ENCODE results near the gene CLEC1B.
"Not testable (repeated sequence)": the region's sequence is repeated elsewhere in the genome, so short reads cannot be mapped to it uniquely, and the experiment has no call there.

CLEC1B gene

GRCh38 chr12:9999016-9999415 lies at the start of gene CLEC1B:
CLEC1B (minus strand) TSS chr12:9999121; CDS start chr12:9999100, 21 bp downstream.
- DNase-seq (ENCODE audit: low read depth), result no peak

DNA sequence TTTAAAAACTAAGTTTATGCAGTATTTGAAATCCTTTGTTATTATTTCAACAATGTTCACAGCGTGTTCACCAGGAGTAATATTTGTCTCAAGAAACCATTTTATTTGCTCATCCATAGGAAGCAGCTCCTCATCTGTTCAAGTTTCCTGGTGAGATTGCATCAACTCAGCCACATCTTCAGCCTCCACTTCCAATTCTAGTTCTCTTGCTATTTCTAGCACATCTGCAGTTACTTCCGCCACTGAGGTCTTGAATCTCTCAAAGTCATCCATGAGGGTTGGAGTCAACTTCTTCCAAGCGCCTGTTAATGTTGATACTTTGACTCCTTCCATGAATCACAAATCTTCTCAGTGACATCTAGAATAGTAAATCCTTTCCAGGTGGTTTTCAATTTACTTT lies 49.6 kb upstream of the CLEC1B start:
- DNase-seq (ENCODE audit: low read depth), result no peak

- DNase-seq (ENCODE audit: low read depth), result no peak
These were observed 43.2 kb upstream of the CLEC1B start for GRCh38 chr12:10042167-10042566.

GRCh38 chr12:10033783-10034545 lies 35.0 kb upstream of the CLEC1B start:
- DNase-seq (ENCODE audit: low read depth), result no peak

GRCh38 chr12:10031771-10032175 lies 32.9 kb upstream of the CLEC1B start:
- no peak for DNase-seq (ENCODE audit: low read depth)

GRCh38 chr12:10031321-10031720 lies 32.4 kb upstream of the CLEC1B start:
- DNase-seq (ENCODE audit: low read depth), result no peak

DNA sequence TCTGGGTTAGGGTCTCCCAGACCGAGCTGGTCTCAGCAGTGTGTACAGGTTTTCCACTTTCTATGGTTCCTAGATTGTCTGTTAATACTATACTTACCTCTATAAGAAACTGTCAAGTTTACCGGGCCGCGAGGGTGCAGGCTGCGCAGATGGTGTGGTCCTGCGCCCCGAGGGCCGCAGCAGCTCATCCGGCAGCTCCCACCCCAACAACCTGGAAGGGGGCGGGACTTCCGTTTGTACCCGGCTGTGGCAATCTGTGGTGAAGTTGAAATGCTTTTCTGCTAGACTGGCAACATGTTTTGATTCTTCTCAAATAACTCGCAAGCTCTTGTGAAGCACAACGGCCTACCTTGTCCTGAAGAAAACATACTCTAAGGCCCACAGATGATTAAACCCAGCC lies 31.5 kb upstream of the CLEC1B start, which contains the start of gene CLEC9A:
Gene CLEC9A (plus strand): TSS at position 237 of the 400 bp plus-strand sequence. CDS start 22,006 bp downstream, outside the sequence.
- DNase-seq (ENCODE audit: low read depth), result no peak

DNA sequence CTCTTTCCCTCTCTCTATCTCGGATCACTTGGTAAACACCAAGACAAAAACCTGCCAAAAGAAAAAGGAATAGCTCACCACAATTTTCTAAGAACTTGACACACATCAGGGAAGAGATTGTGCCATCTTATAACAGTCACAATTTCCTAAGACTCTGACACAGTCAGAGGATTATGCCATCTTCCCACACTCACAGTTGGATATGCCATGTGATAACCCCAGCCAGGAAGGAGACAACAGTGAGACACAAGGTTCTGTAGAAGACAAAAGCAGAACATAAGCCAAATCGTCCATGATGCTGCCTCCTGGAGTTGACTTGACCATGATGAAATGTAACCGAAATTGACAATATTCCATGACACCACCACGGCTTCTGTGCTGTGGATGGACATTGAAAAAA lies 28.8 kb upstream of the CLEC1B start:
- DNase-seq (ENCODE audit: low read depth), result no peak

DNA sequence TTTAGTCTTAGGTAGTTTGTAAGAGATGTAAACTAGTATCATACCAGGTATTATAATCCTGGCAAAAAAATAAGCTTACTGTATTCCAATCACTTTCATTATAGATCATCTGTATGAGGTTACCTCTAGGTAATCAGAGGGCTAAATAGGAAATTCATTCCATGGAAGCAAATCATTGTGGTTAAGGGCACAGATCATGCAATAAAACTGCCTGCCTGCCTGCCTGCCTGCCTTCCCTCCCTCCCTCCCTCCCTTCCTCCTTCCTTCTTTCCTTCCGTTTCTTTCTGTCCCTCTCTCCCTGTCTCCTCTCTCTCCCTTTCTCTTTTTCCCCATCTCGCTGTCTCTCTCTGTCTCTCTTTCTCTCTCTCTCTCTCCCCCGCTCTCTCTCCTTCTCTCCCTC lies 28.4 kb upstream of the CLEC1B start:
- DNase-seq (ENCODE audit: low read depth), result no peak

DNA sequence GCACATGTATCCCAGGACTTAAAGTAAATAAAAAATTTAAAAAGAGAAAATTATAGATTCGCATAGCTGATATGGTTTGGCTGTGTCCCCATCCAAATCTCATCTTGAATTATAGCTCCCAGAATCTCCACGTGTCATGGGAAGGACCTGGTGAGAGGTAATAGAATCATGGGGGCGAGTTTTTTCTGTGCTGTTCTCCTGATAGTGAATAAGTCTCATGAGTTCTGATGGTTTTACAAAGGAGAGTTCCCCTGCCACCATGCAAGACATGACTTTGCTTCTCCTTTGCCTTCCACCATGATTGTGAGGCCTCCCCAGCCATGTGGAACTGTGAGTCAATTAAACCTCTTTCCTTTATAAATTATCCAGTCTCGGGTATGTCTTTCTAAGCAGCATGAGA lies 27.7 kb upstream of the CLEC1B start:
- DNase-seq (ENCODE audit: low read depth), result not testable (repeated sequence)

DNA sequence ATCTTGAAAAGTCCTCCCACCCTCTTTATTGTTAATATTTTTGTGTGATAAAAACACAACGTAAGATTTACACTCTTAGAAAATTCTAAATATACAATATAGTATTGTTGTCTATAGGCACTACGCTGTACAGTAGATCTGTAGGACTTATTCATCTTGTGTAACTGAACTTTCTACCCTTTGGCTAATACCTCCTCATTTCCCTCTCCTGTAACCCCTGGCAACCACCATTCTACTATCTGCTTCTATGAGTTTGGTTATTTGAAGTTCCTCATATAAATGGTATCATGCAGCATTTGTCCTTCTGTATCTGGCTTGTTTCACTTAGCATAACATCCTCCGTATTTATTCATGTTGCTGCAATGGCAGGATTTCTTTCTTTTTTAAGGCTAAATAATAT lies 26.3 kb upstream of the CLEC1B start:
- no peak for DNase-seq (ENCODE audit: low read depth)

GRCh38 chr12:10021342-10021741 lies 22.4 kb upstream of the CLEC1B start:
- no peak for DNase-seq (ENCODE audit: low read depth)

- no peak for DNase-seq (ENCODE audit: low read depth)
These were observed 19.5 kb upstream of the CLEC1B start for GRCh38 chr12:10018386-10018785.

GRCh38 chr12:10016881-10017280 lies 18.0 kb upstream of the CLEC1B start:
- DNase-seq (ENCODE audit: low read depth), result no peak

GRCh38 chr12:10015450-10015849 lies 16.5 kb upstream of the CLEC1B start:
- no peak for DNase-seq (ENCODE audit: low read depth)

- DNase-seq (ENCODE audit: low read depth), result no peak
These were observed 13.9 kb upstream of the CLEC1B start for GRCh38 chr12:10012630-10013330.

GRCh38 chr12:10001171-10001776 lies 2.4 kb upstream of the CLEC1B start:
- no peak for DNase-seq (ENCODE audit: low read depth)

GRCh38 chr12:9992296-9992695 lies 6.6 kb downstream of the CLEC1B start:
- DNase-seq (ENCODE audit: low read depth), result no peak

DNA sequence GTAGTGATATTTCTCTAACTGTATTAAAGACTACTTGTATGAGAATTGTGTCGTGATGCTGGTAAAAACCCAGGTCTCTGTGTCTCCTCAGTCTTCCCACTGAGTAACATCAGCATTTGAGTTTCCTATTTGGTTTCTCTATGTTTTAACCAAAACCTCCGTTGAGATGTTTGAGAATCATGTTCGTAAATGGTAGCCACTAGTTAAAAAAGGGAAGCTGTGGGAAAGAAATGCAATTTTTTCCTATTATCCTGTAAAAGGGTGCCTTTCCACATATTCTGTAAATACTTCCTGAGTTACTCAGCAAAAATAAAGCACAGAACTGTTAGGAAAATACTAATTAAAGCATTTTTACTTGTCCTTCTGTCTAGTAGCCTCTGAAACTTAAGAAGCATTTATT lies 7.0 kb downstream of the CLEC1B start:
- DNase-seq (ENCODE audit: low read depth), result no peak

DNA sequence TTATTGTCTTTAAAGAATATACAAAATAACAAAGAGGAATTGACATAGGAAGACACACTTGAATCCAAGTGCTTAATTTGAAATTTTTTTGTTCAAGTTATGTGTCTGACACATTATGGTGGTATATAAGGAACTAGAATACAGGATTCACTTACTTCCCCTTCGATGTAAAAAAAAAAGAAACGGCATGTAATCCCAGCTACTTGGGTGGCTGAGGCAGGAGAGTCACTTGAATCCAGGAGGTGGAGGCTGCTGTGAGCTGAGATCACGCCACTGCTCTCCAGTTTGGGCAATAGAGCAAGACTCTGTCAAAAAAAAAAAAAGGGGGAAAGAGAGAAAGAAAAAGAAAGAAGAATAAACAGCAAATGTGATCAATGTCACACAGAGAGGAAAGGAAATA lies 18.8 kb downstream of the CLEC1B start:
- DNase-seq (ENCODE audit: low read depth), result no peak

DNA sequence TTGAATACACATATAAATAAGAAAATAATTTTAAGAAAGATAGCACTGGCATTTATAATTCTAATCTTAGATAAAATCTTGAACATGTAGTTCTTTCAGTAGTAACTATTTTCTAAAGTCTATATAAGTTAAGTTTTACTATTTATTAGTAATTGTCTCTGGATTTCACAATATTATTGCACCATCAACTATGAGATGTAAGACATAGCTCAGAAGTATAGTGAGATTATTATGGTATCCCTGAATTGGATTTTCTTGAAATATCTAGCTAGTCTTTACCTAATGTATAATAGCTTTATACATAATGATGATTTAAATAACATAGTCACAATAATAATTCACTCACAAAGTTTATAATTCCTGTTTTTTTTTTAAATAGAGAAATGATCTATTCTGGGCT lies 21.0 kb downstream of the CLEC1B start:
- DNase-seq (ENCODE audit: low read depth), result no peak

- not testable (repeated sequence) for DNase-seq (ENCODE audit: low read depth)
These were observed 22.3 kb downstream of the CLEC1B start for GRCh38 chr12:9976626-9977025.

GRCh38 chr12:9975614-9976013 lies 23.3 kb downstream of the CLEC1B start:
- DNase-seq (ENCODE audit: low read depth), result no peak
